Neural crest cell (in vitro differentiated cells): ENCODE results near the gene ROBO1. TPM values are rescaled to one million over a fixed set of nuclear protein-coding genes. Genes with fewer than 3 reads are reported as not detected.

Experiments
- DNase-seq: peaks from one replicate; pipeline ENCODE4 v3.0.0; 2021; ENCODE audit warnings: low read depth, mixed read lengths, low spot score
- H3K27ac Mint-ChIP-seq: one replicate; pipeline ENCODE4 v1.8.0; 2021; ENCODE audit warnings: mild to moderate bottlenecking, mixed read lengths; ENCODE audit not compliant: unreplicated experiment
- H3K27me3 Mint-ChIP-seq: 2 replicates; pipeline ENCODE4 v1.8.0; 2021; ENCODE audit warnings: low read depth, mild to moderate bottlenecking, mixed read lengths
- H3K36me3 Mint-ChIP-seq: 2 replicates; pipeline ENCODE4 v1.8.0; 2021; ENCODE audit warnings: low read depth, mild to moderate bottlenecking, mixed read lengths
- H3K4me1 Mint-ChIP-seq: 2 replicates; pipeline ENCODE4 v1.8.0; 2021; ENCODE audit warnings: mixed read lengths
- H3K4me3 Mint-ChIP-seq: one replicate; pipeline ENCODE4 v1.8.0; 2021; ENCODE audit warnings: mild to moderate bottlenecking, mixed read lengths
- H3K9me3 Mint-ChIP-seq: 2 replicates; pipeline ENCODE4 v1.8.0; 2021; ENCODE audit warnings: mixed read lengths
- total RNA-seq: library from RNA; stranded (reverse); gene quantifications from 2 replicates; pipeline ENCODE4 v1.2.1, GENCODE V29; 2021
- TF ChIP-seq, protein P1 (sequence below): fragments of 200-600 bp; sonication (generic); conservative IDR thresholded peaks from 2 replicates; pipeline ENCODE4 v1.5.0; 2021; ENCODE audit warnings: antibody characterized with exemption, mild to moderate bottlenecking

The ROBO1 gene
- total RNA-seq, 1 donor from 2014 or later = 88.7 TPM

DNA sequence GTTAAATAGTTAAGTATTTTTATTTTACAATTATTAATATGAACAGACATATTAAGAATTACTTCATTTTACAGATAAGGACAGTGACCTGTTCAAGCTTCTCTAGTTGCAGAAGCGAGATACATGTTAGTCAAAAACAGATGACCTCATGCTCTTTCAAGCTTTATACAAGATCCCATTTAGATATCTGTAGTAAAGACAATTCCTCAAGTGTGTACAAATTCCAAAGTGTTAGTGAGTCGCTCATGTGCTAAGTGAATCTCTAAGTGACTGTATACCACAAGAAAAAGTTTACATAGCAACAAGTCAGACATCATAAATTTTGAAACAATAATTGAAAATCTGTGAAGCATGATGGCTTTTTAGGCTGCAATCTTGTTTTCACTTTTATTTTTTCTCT is 293.8 kb downstream of the ROBO1 start:
- Mint-ChIP-seq H3K36me3 (no peaks in the 10 kb centered on the region), H3K4me1 (no peaks in the 10 kb centered on the region), H3K27ac (no peak overlapping the region), H3K4me3 (no peak overlapping the region), H3K9me3 (no peaks in the 10 kb centered on the region), H3K27me3 (no peaks in the 10 kb centered on the region)
- no peak for DNase-seq
- TF ChIP-seq, protein P1, sequence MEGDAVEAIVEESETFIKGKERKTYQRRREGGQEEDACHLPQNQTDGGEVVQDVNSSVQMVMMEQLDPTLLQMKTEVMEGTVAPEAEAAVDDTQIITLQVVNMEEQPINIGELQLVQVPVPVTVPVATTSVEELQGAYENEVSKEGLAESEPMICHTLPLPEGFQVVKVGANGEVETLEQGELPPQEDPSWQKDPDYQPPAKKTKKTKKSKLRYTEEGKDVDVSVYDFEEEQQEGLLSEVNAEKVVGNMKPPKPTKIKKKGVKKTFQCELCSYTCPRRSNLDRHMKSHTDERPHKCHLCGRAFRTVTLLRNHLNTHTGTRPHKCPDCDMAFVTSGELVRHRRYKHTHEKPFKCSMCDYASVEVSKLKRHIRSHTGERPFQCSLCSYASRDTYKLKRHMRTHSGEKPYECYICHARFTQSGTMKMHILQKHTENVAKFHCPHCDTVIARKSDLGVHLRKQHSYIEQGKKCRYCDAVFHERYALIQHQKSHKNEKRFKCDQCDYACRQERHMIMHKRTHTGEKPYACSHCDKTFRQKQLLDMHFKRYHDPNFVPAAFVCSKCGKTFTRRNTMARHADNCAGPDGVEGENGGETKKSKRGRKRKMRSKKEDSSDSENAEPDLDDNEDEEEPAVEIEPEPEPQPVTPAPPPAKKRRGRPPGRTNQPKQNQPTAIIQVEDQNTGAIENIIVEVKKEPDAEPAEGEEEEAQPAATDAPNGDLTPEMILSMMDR = no peak

DNA sequence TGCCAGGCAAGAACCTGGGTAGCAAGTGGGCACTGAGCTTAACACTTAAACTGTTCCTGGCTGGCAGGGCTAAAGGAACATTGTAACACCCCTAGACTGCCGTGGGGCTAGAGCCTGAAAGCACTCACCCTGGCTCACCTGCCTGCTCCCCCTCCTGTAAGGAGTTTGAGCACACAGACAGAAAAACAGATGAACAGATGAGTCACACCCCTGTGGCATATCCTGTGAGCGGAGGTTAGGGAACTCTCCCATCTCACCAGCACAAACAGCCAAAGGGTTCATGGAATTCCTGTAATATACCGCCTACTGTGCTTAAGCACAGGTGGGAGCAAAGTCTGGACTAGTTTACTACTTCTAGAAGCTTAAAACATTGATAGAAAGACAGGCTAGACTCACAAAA is 300.1 kb downstream of the ROBO1 start:
- no peak overlapping the region for H3K27ac Mint-ChIP-seq
- no peaks in the 10 kb centered on the region for H3K36me3 Mint-ChIP-seq
- no peak for DNase-seq
- TF ChIP-seq, protein P1 = no peak
- no peaks in the 10 kb centered on the region for H3K4me1 Mint-ChIP-seq
- peaks cover 2% of the 10 kb centered on the region for H3K9me3 Mint-ChIP-seq
- no peaks in the 10 kb centered on the region for H3K27me3 Mint-ChIP-seq
- H3K4me3 Mint-ChIP-seq = no peak overlapping the region

DNA sequence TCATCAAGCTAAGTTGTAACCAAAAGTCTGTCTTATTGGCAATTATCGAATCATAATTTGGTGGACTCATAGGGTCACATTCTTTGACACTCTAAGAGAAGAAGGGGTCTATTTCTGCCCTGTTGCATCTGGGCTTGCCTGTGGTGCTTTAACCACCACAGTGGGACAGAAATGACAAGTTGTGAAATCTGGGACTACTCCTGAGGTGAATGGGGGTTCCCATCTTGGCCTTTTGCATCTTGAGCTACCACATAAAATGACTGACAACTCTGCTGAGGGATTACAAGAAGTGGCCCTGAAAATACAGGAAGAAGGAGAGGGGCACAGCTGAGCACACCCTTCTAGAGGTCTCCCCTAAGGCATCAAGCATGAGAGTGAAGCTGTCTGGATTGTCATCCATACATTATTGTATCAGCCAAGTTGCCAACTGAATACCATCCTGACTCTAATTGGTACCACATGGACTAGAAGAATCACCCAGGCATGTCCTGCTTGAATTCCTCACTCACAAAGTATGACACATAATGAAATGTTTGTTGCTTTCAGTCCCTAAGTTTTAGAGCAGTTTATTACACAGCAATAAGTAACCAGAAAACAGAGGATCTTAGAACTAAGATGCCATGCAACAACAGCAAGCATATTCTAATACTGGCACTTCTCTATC is 306.5 kb downstream of the ROBO1 start:
- no peak overlapping the region for H3K27ac Mint-ChIP-seq
- no peaks in the 10 kb centered on the region for H3K4me1 Mint-ChIP-seq
- no peak overlapping the region for H3K4me3 Mint-ChIP-seq
- H3K27me3 Mint-ChIP-seq = no peaks in the 10 kb centered on the region
- TF ChIP-seq, protein P1 = no peak
- H3K9me3 Mint-ChIP-seq = no peaks in the 10 kb centered on the region
- no peak for DNase-seq
- H3K36me3 Mint-ChIP-seq = no peaks in the 10 kb centered on the region

DNA sequence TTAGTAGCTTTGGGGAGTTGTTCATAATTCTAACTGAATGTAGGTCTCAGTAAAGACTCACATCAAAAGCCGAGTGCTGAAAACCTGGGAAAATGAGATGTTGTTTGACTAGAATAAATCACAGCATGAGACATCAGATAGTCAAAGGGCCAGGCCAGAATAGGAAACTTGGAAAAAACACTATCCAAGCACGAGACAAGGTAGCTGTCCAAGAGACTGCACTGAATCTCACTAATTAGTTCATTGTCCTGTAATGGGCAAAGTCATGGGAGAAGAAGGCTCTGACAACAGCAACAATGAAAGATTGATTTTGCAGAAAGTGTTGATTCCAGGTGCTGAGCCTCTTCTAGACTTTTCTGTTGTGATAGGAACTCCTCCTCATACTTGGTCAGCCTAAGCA is 314.2 kb downstream of the ROBO1 start:
- no peaks in the 10 kb centered on the region for H3K27me3 Mint-ChIP-seq
- TF ChIP-seq, protein P1 = no peak
- no peaks in the 10 kb centered on the region for H3K36me3 Mint-ChIP-seq
- H3K4me3 Mint-ChIP-seq = no peak overlapping the region
- no peak for DNase-seq
- H3K9me3 Mint-ChIP-seq = no peaks in the 10 kb centered on the region
- H3K27ac Mint-ChIP-seq = no peak overlapping the region
- H3K4me1 Mint-ChIP-seq = no peaks in the 10 kb centered on the region

DNA sequence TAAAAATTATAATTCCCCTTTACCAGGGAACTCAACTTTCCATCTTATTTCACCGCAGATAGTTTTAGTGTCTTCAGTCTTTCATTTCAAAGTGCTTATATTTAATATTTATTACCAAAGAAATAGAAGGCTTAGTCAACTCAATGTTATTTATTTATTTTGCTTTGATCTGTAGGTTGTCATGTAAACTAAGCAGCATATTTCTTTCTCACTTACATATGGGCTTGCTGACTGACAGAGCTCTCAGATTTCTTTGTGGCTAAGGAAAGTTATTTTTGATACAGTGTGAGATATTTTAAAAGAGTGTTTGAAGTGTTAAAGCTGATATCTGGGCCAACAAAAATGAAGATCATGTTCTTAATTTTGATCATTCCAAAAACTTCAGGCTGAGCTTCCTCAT is 331.4 kb downstream of the ROBO1 start:
- no peak overlapping the region for H3K27ac Mint-ChIP-seq
- H3K27me3 Mint-ChIP-seq = no peaks in the 10 kb centered on the region
- no peaks in the 10 kb centered on the region for H3K9me3 Mint-ChIP-seq
- H3K4me3 Mint-ChIP-seq = no peak overlapping the region
- no peaks in the 10 kb centered on the region for H3K36me3 Mint-ChIP-seq
- TF ChIP-seq, protein P1 = no peak
- H3K4me1 Mint-ChIP-seq = peaks cover 4% of the 10 kb centered on the region
- no peak for DNase-seq
